Measurements from ENCODE around the gene TFAM. TPM values are rescaled to one million over a fixed set of nuclear protein-coding genes. Genes with fewer than 3 reads are reported as not detected.

Gene TFAM
- total RNA-seq, 1 donor from 2014 or later: 46.9 TPM

DNA sequence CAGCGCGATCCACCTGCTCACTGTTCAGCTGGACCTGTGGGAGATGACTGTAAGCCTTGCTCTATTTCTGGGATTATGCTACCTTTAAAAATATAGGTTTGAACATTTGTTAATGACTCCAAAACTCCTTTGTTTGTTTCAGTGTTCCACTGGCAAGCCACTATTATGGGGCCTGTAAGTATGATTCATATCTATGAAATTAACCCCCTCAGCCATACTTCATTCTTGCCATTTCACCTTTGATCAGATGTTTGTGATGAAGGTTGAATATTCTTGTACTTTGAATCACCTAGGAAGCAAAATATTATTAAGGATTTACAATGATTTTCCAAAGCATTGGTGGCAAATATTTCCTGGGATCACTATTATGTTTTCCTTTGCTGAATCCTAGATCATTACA, 23.9 kb upstream of the TFAM start:
- no peaks in the 10 kb centered on the region for H3K27me3 Mint-ChIP-seq (ENCODE audit: low read depth)
- DNase-seq (ENCODE audit: low spot score in 2 of 2, unreplicated experiment in 2 of 2): no peak
- peak overlapping the region; percentile 45 for H3K27ac Mint-ChIP-seq
- peaks cover 5% of the 10 kb centered on the region for H3K36me3 Mint-ChIP-seq
- H3K9me3 Mint-ChIP-seq: no peaks in the 10 kb centered on the region
- H3K4me1 Mint-ChIP-seq: peaks cover 68% of the 10 kb centered on the region
- TF ChIP-seq, protein P1, sequence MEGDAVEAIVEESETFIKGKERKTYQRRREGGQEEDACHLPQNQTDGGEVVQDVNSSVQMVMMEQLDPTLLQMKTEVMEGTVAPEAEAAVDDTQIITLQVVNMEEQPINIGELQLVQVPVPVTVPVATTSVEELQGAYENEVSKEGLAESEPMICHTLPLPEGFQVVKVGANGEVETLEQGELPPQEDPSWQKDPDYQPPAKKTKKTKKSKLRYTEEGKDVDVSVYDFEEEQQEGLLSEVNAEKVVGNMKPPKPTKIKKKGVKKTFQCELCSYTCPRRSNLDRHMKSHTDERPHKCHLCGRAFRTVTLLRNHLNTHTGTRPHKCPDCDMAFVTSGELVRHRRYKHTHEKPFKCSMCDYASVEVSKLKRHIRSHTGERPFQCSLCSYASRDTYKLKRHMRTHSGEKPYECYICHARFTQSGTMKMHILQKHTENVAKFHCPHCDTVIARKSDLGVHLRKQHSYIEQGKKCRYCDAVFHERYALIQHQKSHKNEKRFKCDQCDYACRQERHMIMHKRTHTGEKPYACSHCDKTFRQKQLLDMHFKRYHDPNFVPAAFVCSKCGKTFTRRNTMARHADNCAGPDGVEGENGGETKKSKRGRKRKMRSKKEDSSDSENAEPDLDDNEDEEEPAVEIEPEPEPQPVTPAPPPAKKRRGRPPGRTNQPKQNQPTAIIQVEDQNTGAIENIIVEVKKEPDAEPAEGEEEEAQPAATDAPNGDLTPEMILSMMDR (IDR thresholded peaks at IDR 0.05; ENCODE audit: unreplicated experiment): no peak
- no peak overlapping the region for H3K4me3 Mint-ChIP-seq

DNA sequence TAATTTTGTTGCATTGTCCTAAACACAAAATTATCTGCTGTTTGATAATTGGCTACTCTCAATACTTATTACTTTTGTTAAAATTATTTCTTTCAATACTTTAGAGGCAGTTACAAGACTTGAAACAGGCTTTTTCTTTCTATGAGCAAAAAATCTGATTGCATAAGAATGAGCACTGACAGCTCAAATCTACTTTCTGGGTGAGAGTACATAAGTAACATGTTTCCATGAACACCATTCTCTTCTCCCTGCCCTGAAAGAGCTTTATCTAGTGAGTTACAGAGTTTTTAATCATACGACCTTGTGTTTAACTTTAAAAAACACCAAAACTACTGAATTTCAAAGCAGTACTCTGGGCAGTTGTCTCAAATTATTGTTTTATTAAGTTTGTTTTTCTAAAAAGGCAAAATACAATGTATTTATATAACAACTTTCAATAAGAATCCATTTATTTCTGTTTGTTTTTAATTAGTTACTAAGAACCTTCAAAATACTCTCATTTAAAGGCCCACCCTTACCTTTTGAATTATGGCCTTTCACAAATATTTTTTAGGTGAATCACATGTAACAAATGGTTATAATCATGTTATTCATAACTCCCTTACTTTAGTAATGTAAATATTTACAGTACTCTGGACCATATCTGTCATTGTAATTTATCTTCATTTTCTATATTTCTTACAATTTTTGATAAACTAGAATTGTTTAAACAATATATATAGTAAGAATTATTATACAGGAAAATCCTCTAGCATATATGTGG, 23.0 kb upstream of the TFAM start:
- Mint-ChIP-seq H3K9me3 (no peaks in the 10 kb centered on the region), H3K4me1 (peaks cover 62% of the 10 kb centered on the region), H3K36me3 (peaks cover 5% of the 10 kb centered on the region), H3K27ac (peak overlapping the region; percentile 45), H3K4me3 (no peak overlapping the region), H3K27me3 (ENCODE audit: low read depth) (no peaks in the 10 kb centered on the region)
- no peak for DNase-seq (ENCODE audit: low spot score in 2 of 2, unreplicated experiment in 2 of 2)
- TF ChIP-seq, protein P1 (IDR thresholded peaks at IDR 0.05; ENCODE audit: unreplicated experiment): no peak

DNA sequence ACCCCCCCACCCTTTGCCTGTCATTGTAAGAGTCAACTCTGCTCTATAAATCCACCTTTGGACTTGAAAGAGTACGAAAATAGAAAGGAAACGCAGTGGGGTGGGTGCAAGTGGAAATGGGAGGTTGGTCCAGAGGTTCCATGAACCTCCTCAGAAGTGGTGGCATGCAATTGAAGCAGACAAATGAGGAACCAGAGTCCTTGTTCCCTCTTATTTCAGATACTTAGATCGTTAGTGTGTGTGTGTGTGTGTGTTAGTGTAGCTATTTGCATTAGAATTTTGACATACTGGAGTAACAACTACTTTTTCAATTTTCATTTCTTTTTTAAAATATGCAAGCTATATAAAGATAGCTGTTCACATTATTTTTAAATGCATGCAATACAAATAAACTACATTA, 18.1 kb upstream of the TFAM start:
- DNase-seq (ENCODE audit: low spot score in 2 of 2, unreplicated experiment in 2 of 2): no peak
- Mint-ChIP-seq H3K4me3 (no peak overlapping the region), H3K27ac (no peak overlapping the region), H3K4me1 (peaks cover 34% of the 10 kb centered on the region), H3K9me3 (no peaks in the 10 kb centered on the region), H3K36me3 (peaks cover 5% of the 10 kb centered on the region), H3K27me3 (ENCODE audit: low read depth) (no peaks in the 10 kb centered on the region)
- TF ChIP-seq, protein P1 (IDR thresholded peaks at IDR 0.05; ENCODE audit: unreplicated experiment): no peak

DNA sequence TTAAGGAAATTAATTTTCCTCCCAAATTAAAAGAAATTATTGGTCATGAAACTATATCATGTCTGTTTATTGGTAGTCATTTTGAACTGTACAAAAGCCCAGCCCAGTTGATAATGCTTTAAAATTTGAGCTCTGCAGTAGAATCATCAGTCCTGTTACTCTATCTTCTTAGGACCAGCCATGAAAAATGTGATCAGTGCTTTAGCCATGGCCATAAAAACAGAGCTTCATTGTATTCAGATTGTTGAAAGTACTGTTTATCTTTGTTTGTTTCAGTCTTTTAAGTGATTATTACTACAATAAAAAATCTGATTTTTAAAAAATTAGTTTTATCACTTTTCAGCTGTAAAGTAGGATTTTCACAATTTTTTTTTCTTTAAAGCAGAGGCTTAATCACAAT, 13.7 kb upstream of the TFAM start:
- H3K36me3 Mint-ChIP-seq: peaks cover 2% of the 10 kb centered on the region
- no peaks in the 10 kb centered on the region for H3K27me3 Mint-ChIP-seq (ENCODE audit: low read depth)
- H3K4me1 Mint-ChIP-seq: peaks cover 10% of the 10 kb centered on the region
- H3K27ac Mint-ChIP-seq: no peak overlapping the region
- no peak for DNase-seq (ENCODE audit: low spot score in 2 of 2, unreplicated experiment in 2 of 2)
- H3K9me3 Mint-ChIP-seq: no peaks in the 10 kb centered on the region
- no peak overlapping the region for H3K4me3 Mint-ChIP-seq
- TF ChIP-seq, protein P1 (IDR thresholded peaks at IDR 0.05; ENCODE audit: unreplicated experiment): no peak

DNA sequence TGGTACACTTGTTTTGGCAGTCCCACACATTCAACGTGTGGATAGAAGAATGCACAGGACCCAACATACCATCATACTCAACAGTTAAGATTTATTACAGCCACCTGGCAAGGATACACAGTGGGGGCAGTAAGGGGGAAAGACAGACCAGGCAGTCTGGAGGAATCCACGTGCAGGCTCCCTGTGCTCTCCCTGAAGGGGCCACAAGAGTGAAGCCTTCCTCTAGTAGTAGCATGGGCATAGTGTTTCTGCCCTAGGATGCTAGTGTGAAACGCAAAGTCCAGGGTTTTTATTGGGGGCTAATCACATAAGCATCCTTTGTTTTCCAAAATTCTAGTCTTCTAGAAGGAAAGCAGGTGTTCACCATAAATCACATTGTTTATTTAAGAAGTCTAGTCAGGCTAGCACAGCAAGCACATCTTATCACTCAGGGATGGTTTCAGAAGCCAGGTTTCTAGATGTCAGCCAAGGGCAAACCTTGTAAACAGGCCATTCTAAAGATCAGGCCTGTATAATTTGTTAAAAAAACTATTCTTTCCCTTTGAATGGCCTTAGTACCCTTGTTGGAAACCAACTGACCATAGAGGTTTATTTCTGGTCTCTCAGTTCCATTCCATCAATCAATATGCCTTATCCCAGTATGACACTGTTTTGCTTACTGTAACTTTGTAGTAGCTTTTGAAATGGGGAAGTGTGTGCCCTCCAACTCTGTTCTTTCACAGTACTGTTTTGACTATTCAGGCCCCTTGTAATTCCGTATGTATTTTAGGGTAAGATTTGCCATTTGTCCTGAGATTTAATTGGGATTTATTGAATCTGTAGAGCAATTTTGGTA, 12.4 kb upstream of the TFAM start:
- H3K27me3 Mint-ChIP-seq (ENCODE audit: low read depth): no peaks in the 10 kb centered on the region
- no peaks in the 10 kb centered on the region for H3K9me3 Mint-ChIP-seq
- no peak overlapping the region for H3K4me3 Mint-ChIP-seq

More for the DNA sequence above, 12.4 kb upstream of the TFAM start:
- no peak for DNase-seq (ENCODE audit: low spot score in 2 of 2, unreplicated experiment in 2 of 2)
- Mint-ChIP-seq H3K27ac (no peak overlapping the region), H3K36me3 (peaks cover 2% of the 10 kb centered on the region), H3K4me1 (peaks cover 10% of the 10 kb centered on the region)
- TF ChIP-seq, protein P1 (IDR thresholded peaks at IDR 0.05; ENCODE audit: unreplicated experiment): no peak

Measured in mesothelial cell of epicardium (in vitro differentiated cells).